ENCODE data around the gene ASB3. TPM values are rescaled to one million over a fixed set of nuclear protein-coding genes. Genes with fewer than 3 reads are reported as not detected.

ASB3 gene
- polyA plus RNA-seq, 10 donors, result 8.8 to 17.3 (median 12.8) TPM

Other genes starting within 250 kb of the ASB3 start
- 1 to 10 TPM; 2.5 to 4.6 (median 3.1) TPM for gene CHAC2, start 19.1 kb downstream of the ASB3 start, polyA plus RNA-seq (ENCODE audit: insufficient read length in 10 of 10)
- gene ERLEC1, start 91 bp upstream of the ASB3 start, polyA plus RNA-seq (ENCODE audit: insufficient read length in 10 of 10), result 10 to 100 TPM; 43.3 to 58.0 (median 48.2) TPM
- gene GPR75, start 73.0 kb upstream of the ASB3 start, polyA plus RNA-seq (ENCODE audit: insufficient read length in 10 of 10), result 1 to 10 TPM in 8 of 10 donors, under 1 TPM in 2; 0.82 to 3.3 (median 1.6) TPM
- gene PSME4, start 184.0 kb upstream of the ASB3 start, polyA plus RNA-seq (ENCODE audit: insufficient read length in 10 of 10), result 10 to 100 TPM; 32.7 to 46.3 (median 38.8) TPM